HepG2 (cell line): ENCODE results near the gene PRKAR1A. TPM values are rescaled to one million over a fixed set of nuclear protein-coding genes. Genes with fewer than 3 reads are reported as not detected.
A peak's percentile ranks its signal among the peaks of the same experiment; 100 is the strongest.

Experiments
- ETV5 ChIP-seq: IDR thresholded peaks from 2 replicates; pipeline ENCODE4 v1.6.1; 2018; ENCODE audit warnings: missing biosample characterization, missing genetic modification reagents, inconsistent platforms, borderline replicate concordance
- IKZF5 ChIP-seq: IDR thresholded peaks from 2 replicates; pipeline ENCODE4 v1.6.1; 2018; ENCODE audit warnings: missing genetic modification reagents, mild to moderate bottlenecking, missing compliant biosample characterization
- KLF6 ChIP-seq: IDR thresholded peaks from 2 replicates; pipeline ENCODE4 v1.8.0; 2016; ENCODE audit warnings: missing biosample characterization, missing genetic modification reagents
- LBX2 ChIP-seq: sonication (generic); formaldehyde crosslinking; IDR thresholded peaks from 2 replicates; pipeline ENCODE4 v1.5.0; 2020; ENCODE audit warnings: missing genetic modification reagents, mild to moderate bottlenecking, borderline replicate concordance
- NCOA2 ChIP-seq: sonication (generic); formaldehyde crosslinking; IDR thresholded peaks from 2 replicates; pipeline ENCODE4 v1.8.0; 2022; ENCODE audit warnings: inconsistent platforms
- PHB2 ChIP-seq: fragments of 450-650 bp; IDR thresholded peaks from 2 replicates; pipeline ENCODE4 v1.6.1; 2018; ENCODE audit not compliant: partially characterized antibody
- RELA ChIP-seq: sonication (generic); formaldehyde crosslinking; IDR thresholded peaks from 2 replicates; pipeline ENCODE4 v1.4.0; 2020; ENCODE audit warnings: missing genetic modification reagents
- RFX1 ChIP-seq: fragments of 450-650 bp; IDR thresholded peaks from 2 replicates; pipeline ENCODE4 v1.6.1; 2017
- TRIM22 ChIP-seq: fragments of 450-650 bp; IDR thresholded peaks from 2 replicates; pipeline ENCODE4 v1.6.1; 2017
- ZBTB20 ChIP-seq: sonication (generic); formaldehyde crosslinking; IDR thresholded peaks from 2 replicates; pipeline ENCODE4 v1.8.1; 2023; ENCODE audit warnings: missing genetic modification reagents, low read depth, mild to moderate bottlenecking, borderline replicate concordance
- ZBTB38 ChIP-seq: sonication (generic); formaldehyde crosslinking; IDR thresholded peaks from 2 replicates; pipeline ENCODE4 v1.5.1; 2020; ENCODE audit warnings: mild to moderate bottlenecking, missing genetic modification reagents
- ZFAT ChIP-seq: sonication (generic); formaldehyde crosslinking; conservative IDR thresholded peaks from 2 replicates; pipeline ENCODE4 v1.8.1; 2023; ENCODE audit warnings: missing genetic modification reagents, inconsistent platforms
- ZFP82 ChIP-seq: sonication (generic); formaldehyde crosslinking; IDR thresholded peaks from 2 replicates; pipeline ENCODE4 v1.5.1; 2020; ENCODE audit warnings: mild to moderate bottlenecking, missing genetic modification reagents, borderline replicate concordance
- ZNF362 ChIP-seq: sonication (generic); formaldehyde crosslinking; IDR thresholded peaks from 2 replicates; pipeline ENCODE4 v1.4.0; 2020; ENCODE audit warnings: missing genetic modification reagents, mild to moderate bottlenecking, borderline replicate concordance
- ZNF552 ChIP-seq: sonication (generic); formaldehyde crosslinking; IDR thresholded peaks from 2 replicates; pipeline ENCODE4 v1.9.0; 2022; ENCODE audit warnings: missing genetic modification reagents, mild to moderate bottlenecking, borderline replicate concordance
- ZNF704 ChIP-seq: sonication (generic); formaldehyde crosslinking; IDR thresholded peaks from 2 replicates; pipeline ENCODE4 v1.8.1; 2023; ENCODE audit warnings: mild to moderate bottlenecking, inconsistent platforms, moderate library complexity, missing genetic modification reagents, borderline replicate concordance
- ZNF816 ChIP-seq: sonication (generic); formaldehyde crosslinking; IDR thresholded peaks from 2 replicates; pipeline ENCODE4 v1.8.0; 2022; ENCODE audit warnings: missing genetic modification reagents, mild to moderate bottlenecking, borderline replicate concordance
- ZNF83 ChIP-seq: sonication (generic); formaldehyde crosslinking; IDR thresholded peaks from 2 replicates; pipeline ENCODE4 v1.4.0; 2020; ENCODE audit warnings: missing genetic modification reagents, mild to moderate bottlenecking, borderline replicate concordance
- polyA plus RNA-seq, 8 experiments: library from polyadenylated mRNA; depleted of rRNA in 3 of 8; stranded (reverse) in 7 of 8; unstranded in 1 of 8; fragments of >200 nt; fragmentation: Illumina TruSeq in 4 of 8; extraction: Trizol in 4 of 8; gene quantifications; 2 replicates each; pipeline versions ENCODE4 v1.2.1 to v1.2.3, GENCODE V29; 2011 to 2016; ENCODE audit warnings: low read depth in 4 of 8, missing spikeins in 1 of 8, mixed read lengths in 1 of 8; ENCODE audit not compliant: insufficient read depth in 1 of 8
- total RNA-seq, 5 experiments: library from RNA; depleted of rRNA; stranded (reverse); fragments of >200 nt; fragmentation: Illumina TruSeq; extraction: Trizol; gene quantifications; 2 replicates each; pipeline ENCODE4 v1.2.3, GENCODE V29; 2016; ENCODE audit warnings: low read depth in 1 of 5

PRKAR1A gene
- total and polyA plus RNA-seq, 2 of the 13 experiments (the other 11 are each of a cell fraction or from before 2014, with no cell fraction given), result 265 to 266 TPM

- no peak; the same call in none of the 2 replicates for TF ChIP-seq IKZF5
- TF ChIP-seq ZNF704 (CRISPR knock-in tag), result peak; percentile 85; the same call in 1 of the 2 replicates
- no peak for TF ChIP-seq NCOA2 (CRISPR knock-in tag)
- TF ChIP-seq TRIM22, result no peak
- no peak; the same call in 1 of the 2 replicates for TF ChIP-seq ZBTB20 (CRISPR knock-in tag)
- no peak for TF ChIP-seq ZNF362 (CRISPR knock-in tag)
- TF ChIP-seq ZBTB38 (CRISPR knock-in tag), result no peak
- TF ChIP-seq RFX1, result no peak
- TF ChIP-seq ZNF816 (CRISPR knock-in tag), result peak; percentile 78; the same call in 1 of the 2 replicates
- TF ChIP-seq LBX2 (CRISPR knock-in tag), result 0 out of 2 replicates have a peak, but pooled peaks have one; percentile 63
- TF ChIP-seq PHB2, result no peak
- no peak for TF ChIP-seq KLF6 (CRISPR knock-in tag)
- TF ChIP-seq RELA (CRISPR knock-in tag), result peak; percentile 74; the same call in 1 of the 2 replicates
- no peak for TF ChIP-seq ZNF83 (CRISPR knock-in tag)
- 0 out of 2 replicates have a peak, but pooled peaks have one; percentile 48 for TF ChIP-seq ZFAT (CRISPR knock-in tag)
- 0 out of 2 replicates have a peak, but pooled peaks have one; percentile 66 for TF ChIP-seq ZFP82 (CRISPR knock-in tag)
- TF ChIP-seq ETV5 (CRISPR knock-in tag), result peak; percentile 48
- peak; percentile 33 for TF ChIP-seq ZNF552 (CRISPR knock-in tag)
Measured at GRCh38 chr17:68600067-68600930, 88.1 kb downstream of the PRKAR1A start (continued).
